Neuronal stem cell (in vitro differentiated cells): ENCODE data around the gene LGR5.

Source experiments
- DNase-seq: peaks from one replicate; pipeline ENCODE4 v3.0.0-alpha.2; 2013; ENCODE audit warnings: low spot score
- H2AFZ ChIP-seq: one replicate; pipeline ENCODE4 v1.6.1; 2013; ENCODE audit warnings: mild to moderate bottlenecking, low read length, inconsistent platforms
- H2AK5ac ChIP-seq: 2 replicates; pipeline ENCODE4 v1.6.1; 2013; ENCODE audit warnings: low read depth, mild to moderate bottlenecking, inconsistent platforms, low read length, moderate library complexity, mixed read lengths
- H2BK120ac ChIP-seq: 2 replicates; pipeline ENCODE4 v1.6.1; 2013; ENCODE audit warnings: low read depth, mild to moderate bottlenecking, inconsistent platforms, low read length, moderate library complexity, mixed read lengths
- H2BK12ac ChIP-seq: one replicate; pipeline ENCODE4 v1.6.1; 2013; ENCODE audit warnings: low read length, inconsistent platforms
- H2BK15ac ChIP-seq: 2 replicates; pipeline ENCODE4 v1.6.1; 2013; ENCODE audit warnings: mild to moderate bottlenecking, low read length, inconsistent platforms, mixed read lengths
- H2BK5ac ChIP-seq: one replicate; pipeline ENCODE4 v1.6.1; 2013; ENCODE audit warnings: inconsistent platforms, mild to moderate bottlenecking, low read length, moderate library complexity
- H3K14ac ChIP-seq: one replicate; pipeline ENCODE4 v1.6.1; 2013; ENCODE audit warnings: low read length, inconsistent platforms
- H3K18ac ChIP-seq: 2 replicates; pipeline ENCODE4 v1.6.1; 2013; ENCODE audit warnings: low read length, inconsistent platforms
- H3K23ac ChIP-seq: 2 replicates; pipeline ENCODE4 v1.6.1; 2013; ENCODE audit warnings: low read depth, mild to moderate bottlenecking, mixed read lengths, low read length, inconsistent platforms; ENCODE audit not compliant: poor library complexity
- H3K27ac ChIP-seq: replicated peaks from 3 replicates; pipeline ENCODE4 v1.5.1; 2013; ENCODE audit warnings: low read length, inconsistent platforms
- H3K27me3 ChIP-seq, 3 experiments: 2 replicates each; pipeline ENCODE4 v1.6.1; 2013; ENCODE audit warnings: low read length in 3 of 3, mild to moderate bottlenecking in 2 of 3, inconsistent platforms in 1 of 3, low read depth in 1 of 3, mixed read lengths in 1 of 3, moderate library complexity in 1 of 3; ENCODE audit not compliant: control insufficient read depth in 3 of 3, insufficient read depth in 3 of 3
- H3K36me3 ChIP-seq, 2 donors: replicated peaks in 1 of 2; 2 replicates each; pipeline ENCODE4 v1.6.1; 2013; ENCODE audit warnings: low read length in 2 of 2; ENCODE audit not compliant: control insufficient read depth in 2 of 2, insufficient read depth in 2 of 2
- H3K4ac ChIP-seq: 2 replicates; pipeline ENCODE4 v1.6.1; 2013; ENCODE audit warnings: inconsistent platforms, mild to moderate bottlenecking, low read length, moderate library complexity
- H3K4me1 ChIP-seq, 2 donors: 1 replicate in 1 of 2; 2 replicates in 1 of 2; pipeline ENCODE4 v1.6.1; 2013; ENCODE audit warnings: low read length in 2 of 2, low read depth in 1 of 2; ENCODE audit not compliant: control insufficient read depth in 2 of 2, insufficient read depth in 1 of 2
- H3K4me2 ChIP-seq: one replicate; pipeline ENCODE4 v1.6.1; 2013; ENCODE audit warnings: mild to moderate bottlenecking, low read length, inconsistent platforms; ENCODE audit not compliant: insufficient read depth, poor library complexity, severe bottlenecking
- H3K4me3 ChIP-seq, 2 donors: 2 replicates each; pipeline ENCODE4 v1.5.1; 2013; ENCODE audit warnings: low read length in 2 of 2, mild to moderate bottlenecking in 2 of 2, inconsistent platforms in 1 of 2, moderate library complexity in 1 of 2
- H3K79me1 ChIP-seq: one replicate; pipeline ENCODE4 v1.6.1; 2013; ENCODE audit warnings: low read depth, mild to moderate bottlenecking, inconsistent platforms, low read length, moderate library complexity
- H3K9ac ChIP-seq: one replicate; pipeline ENCODE4 v1.6.1; 2013; ENCODE audit warnings: mild to moderate bottlenecking, low read depth, low read length, inconsistent platforms; ENCODE audit not compliant: poor library complexity
- H3K9me3 ChIP-seq, 2 donors: replicated peaks in 1 of 2; 2 replicates each; pipeline versions ENCODE3 to v1.6.1; 2013; ENCODE audit warnings: low read length in 2 of 2, mild to moderate bottlenecking in 2 of 2, inconsistent platforms in 1 of 2, low read depth in 1 of 2, mixed read lengths in 1 of 2, moderate library complexity in 1 of 2; ENCODE audit not compliant: control insufficient read depth in 2 of 2, insufficient read depth in 1 of 2
- H4K8ac ChIP-seq: one replicate; pipeline ENCODE4 v1.6.1; 2013; ENCODE audit warnings: low read depth, mild to moderate bottlenecking, inconsistent platforms, low read length, moderate library complexity
- H4K91ac ChIP-seq: one replicate; pipeline ENCODE4 v1.6.1; 2013; ENCODE audit warnings: low read length, low read depth, mild to moderate bottlenecking, inconsistent platforms; ENCODE audit not compliant: poor library complexity
- WGBS, 2 donors: extraction: QIAGEN DNeasy Blood & Tissue Kit; methylation state at CpG; one replicate each; pipeline ENCODE4 v1.1.7; 2013; ENCODE audit warnings: missing lambda C conversion rate in 2 of 2, mixed read lengths in 1 of 2; ENCODE audit not compliant: insufficient read length in 2 of 2, insufficient replicate concordance in 1 of 2; ENCODE audit errors: extremely low coverage in 2 of 2; 5-methylcytosine and 5-hydroxymethylcytosine counted together

LGR5 gene

GRCh38 chr12:71397433-71397954, 42.1 kb upstream of the LGR5 start:
- Histone ChIP-seq H4K91ac (no peak overlapping the region), H3K27ac (no peak overlapping the region), H3K9ac (no peak overlapping the region), H2BK15ac (no peak overlapping the region), H2BK12ac (no peak overlapping the region), H3K14ac (no peak overlapping the region), H3K9me3 (no peaks in the 10 kb centered on the region), H4K8ac (no peak overlapping the region), H2BK120ac (no peak overlapping the region), H3K4me2 (no peak overlapping the region), H3K4ac (no peak overlapping the region), H2AFZ (no peak overlapping the region), H2BK5ac (no peak overlapping the region), H3K4me1 (no peaks in the 10 kb centered on the region), H2AK5ac (no peak overlapping the region), H3K79me1 (no peaks in the 10 kb centered on the region), H3K18ac (no peak overlapping the region), H3K27me3 (no peaks in the 10 kb centered on the region), H3K4me3 (no peak overlapping the region), H3K23ac (no peak overlapping the region), H3K36me3 (no peaks in the 10 kb centered on the region)
- no CpG with 5 or more reads among the region's 1 CpG for WGBS, 2 donors
- no peak for DNase-seq

GRCh38 chr12:71399197-71399596, 40.4 kb upstream of the LGR5 start:
- H4K91ac ChIP-seq, result no peak overlapping the region
- no peaks in the 10 kb centered on the region for H3K4me1 ChIP-seq
- H2BK12ac ChIP-seq, result no peak overlapping the region
- H3K4me3 ChIP-seq, result no peak overlapping the region
- no peak overlapping the region for H3K4ac ChIP-seq
- H2AFZ ChIP-seq, result no peak overlapping the region
- no peak overlapping the region for H2BK120ac ChIP-seq
- H3K27ac ChIP-seq, result no peak overlapping the region
- no peaks in the 10 kb centered on the region for H3K79me1 ChIP-seq
- no peak overlapping the region for H3K9ac ChIP-seq
- DNase-seq, result no peak
- H3K27me3 ChIP-seq, result no peaks in the 10 kb centered on the region
- no peaks in the 10 kb centered on the region for H3K36me3 ChIP-seq
- WGBS, 2 donors, result no CpG with 5 or more reads among the region's 2 CpGs
- H3K18ac ChIP-seq, result no peak overlapping the region
- H4K8ac ChIP-seq, result no peak overlapping the region
- no peak overlapping the region for H3K23ac ChIP-seq
- H3K14ac ChIP-seq, result no peak overlapping the region
- no peak overlapping the region for H2AK5ac ChIP-seq
- H2BK5ac ChIP-seq, result no peak overlapping the region
- H2BK15ac ChIP-seq, result no peak overlapping the region
- no peaks in the 10 kb centered on the region for H3K9me3 ChIP-seq
- H3K4me2 ChIP-seq, result no peak overlapping the region

- no peaks in the 10 kb centered on the region for H3K9me3 ChIP-seq
- H4K8ac ChIP-seq, result no peak overlapping the region
- H3K27ac ChIP-seq, result no peak overlapping the region
- DNase-seq, result no peak
- H3K79me1 ChIP-seq, result no peaks in the 10 kb centered on the region
- no peaks in the 10 kb centered on the region for H3K4me1 ChIP-seq
- H2AK5ac ChIP-seq, result no peak overlapping the region
- H3K14ac ChIP-seq, result no peak overlapping the region
- no peak overlapping the region for H2BK5ac ChIP-seq
- H2BK120ac ChIP-seq, result no peak overlapping the region
- no peak overlapping the region for H3K23ac ChIP-seq
- WGBS, 2 donors, result no CpG with 5 or more reads among the region's 2 CpGs
- H3K9ac ChIP-seq, result no peak overlapping the region
- no peak overlapping the region for H2AFZ ChIP-seq
- H3K27me3 ChIP-seq, result no peaks in the 10 kb centered on the region
- no peak overlapping the region for H3K18ac ChIP-seq
- H3K4me3 ChIP-seq, result no peak overlapping the region
- H2BK15ac ChIP-seq, result no peak overlapping the region
- no peak overlapping the region for H3K4me2 ChIP-seq
- no peak overlapping the region for H2BK12ac ChIP-seq
- no peak overlapping the region for H4K91ac ChIP-seq
- no peaks in the 10 kb centered on the region for H3K36me3 ChIP-seq
- no peak overlapping the region for H3K4ac ChIP-seq
Measured at GRCh38 chr12:71400481-71400880, 39.1 kb upstream of the LGR5 start.

- no peak for DNase-seq
- H3K9ac ChIP-seq, result no peak overlapping the region
- no peak overlapping the region for H3K27ac ChIP-seq
- no peak overlapping the region for H2BK12ac ChIP-seq
- no peaks in the 10 kb centered on the region for H3K4me1 ChIP-seq
- no peak overlapping the region for H3K14ac ChIP-seq
- H3K27me3 ChIP-seq, result no peaks in the 10 kb centered on the region
- H3K79me1 ChIP-seq, result no peaks in the 10 kb centered on the region
- no peak overlapping the region for H3K23ac ChIP-seq
- no peak overlapping the region for H2BK15ac ChIP-seq
- no peaks in the 10 kb centered on the region for H3K36me3 ChIP-seq
- H3K18ac ChIP-seq, result no peak overlapping the region
- H3K4ac ChIP-seq, result no peak overlapping the region
- no peak overlapping the region for H2AK5ac ChIP-seq
- no peak overlapping the region for H3K4me3 ChIP-seq
- peaks cover 0 to 2% of the 10 kb centered on the region in 2 donors for H3K9me3 ChIP-seq
- WGBS, 2 donors, result no CpG with 5 or more reads among the region's 1 CpG
- no peak overlapping the region for H3K4me2 ChIP-seq
- no peak overlapping the region for H4K91ac ChIP-seq
- no peak overlapping the region for H2BK120ac ChIP-seq
- no peak overlapping the region for H4K8ac ChIP-seq
- no peak overlapping the region for H2AFZ ChIP-seq
- no peak overlapping the region for H2BK5ac ChIP-seq
Measured at GRCh38 chr12:71405884-71406283, 33.7 kb upstream of the LGR5 start.
